ENCODE measurements around the gene P2RY12.

P2RY12 gene

DNA sequence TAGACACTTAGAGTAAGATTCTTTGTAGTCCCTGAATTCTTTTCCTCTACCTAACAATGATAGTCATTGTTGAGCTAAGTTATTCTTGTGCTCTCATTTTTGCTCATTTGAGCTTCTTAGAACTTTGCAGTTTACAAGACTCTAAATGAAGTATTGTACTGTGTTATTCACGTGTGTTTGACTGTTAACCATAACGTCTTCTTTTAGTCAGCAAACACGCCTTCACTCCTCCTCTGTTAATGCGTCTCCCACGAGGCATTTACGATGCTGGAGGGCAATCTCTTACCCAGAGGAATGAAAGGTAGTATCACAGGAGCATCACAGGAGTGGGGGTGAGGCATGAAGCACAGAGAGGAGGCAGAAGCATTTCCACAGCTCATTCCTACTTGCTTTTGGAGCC, 91.4 kb downstream of the P2RY12 start:
- TF ChIP-seq, protein P1, sequence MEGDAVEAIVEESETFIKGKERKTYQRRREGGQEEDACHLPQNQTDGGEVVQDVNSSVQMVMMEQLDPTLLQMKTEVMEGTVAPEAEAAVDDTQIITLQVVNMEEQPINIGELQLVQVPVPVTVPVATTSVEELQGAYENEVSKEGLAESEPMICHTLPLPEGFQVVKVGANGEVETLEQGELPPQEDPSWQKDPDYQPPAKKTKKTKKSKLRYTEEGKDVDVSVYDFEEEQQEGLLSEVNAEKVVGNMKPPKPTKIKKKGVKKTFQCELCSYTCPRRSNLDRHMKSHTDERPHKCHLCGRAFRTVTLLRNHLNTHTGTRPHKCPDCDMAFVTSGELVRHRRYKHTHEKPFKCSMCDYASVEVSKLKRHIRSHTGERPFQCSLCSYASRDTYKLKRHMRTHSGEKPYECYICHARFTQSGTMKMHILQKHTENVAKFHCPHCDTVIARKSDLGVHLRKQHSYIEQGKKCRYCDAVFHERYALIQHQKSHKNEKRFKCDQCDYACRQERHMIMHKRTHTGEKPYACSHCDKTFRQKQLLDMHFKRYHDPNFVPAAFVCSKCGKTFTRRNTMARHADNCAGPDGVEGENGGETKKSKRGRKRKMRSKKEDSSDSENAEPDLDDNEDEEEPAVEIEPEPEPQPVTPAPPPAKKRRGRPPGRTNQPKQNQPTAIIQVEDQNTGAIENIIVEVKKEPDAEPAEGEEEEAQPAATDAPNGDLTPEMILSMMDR (IDR thresholded peaks at IDR 0.05; ENCODE audit: unreplicated experiment in 3 of 3), result no peak
- no peaks in the 10 kb centered on the region for H3K4me1 Mint-ChIP-seq
- no peaks in the 10 kb centered on the region for H3K9me3 Mint-ChIP-seq
- H3K27me3 Mint-ChIP-seq (ENCODE audit: low read depth), result peaks cover 4% of the 10 kb centered on the region
- no peak overlapping the region for H3K4me3 Mint-ChIP-seq
- H3K36me3 Mint-ChIP-seq (ENCODE audit: low read depth), result no peaks in the 10 kb centered on the region
- H3K27ac Mint-ChIP-seq, result no peak overlapping the region

DNA sequence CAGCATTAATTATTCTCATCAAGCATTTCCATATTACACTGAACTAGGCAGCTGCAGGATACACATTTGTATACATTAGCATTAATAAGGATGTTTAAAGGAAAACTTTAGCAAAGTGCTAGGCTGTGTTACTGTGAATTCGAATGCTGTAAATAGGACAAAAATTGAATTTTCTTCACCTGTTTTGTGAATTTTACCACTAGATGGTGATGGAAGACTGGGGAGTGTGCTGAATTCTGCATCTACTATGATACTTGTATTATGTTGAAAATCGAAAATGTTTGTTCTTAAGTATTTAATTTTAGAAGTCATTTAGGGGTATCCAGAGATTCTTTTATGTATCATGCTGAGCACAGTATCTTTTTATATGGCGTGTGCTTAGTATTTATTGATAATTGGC, 93.9 kb downstream of the P2RY12 start:
- H3K4me1 Mint-ChIP-seq, result no peaks in the 10 kb centered on the region
- peaks cover 4% of the 10 kb centered on the region for H3K27me3 Mint-ChIP-seq (ENCODE audit: low read depth)
- H3K36me3 Mint-ChIP-seq (ENCODE audit: low read depth), result no peaks in the 10 kb centered on the region
- H3K4me3 Mint-ChIP-seq, result no peak overlapping the region
- H3K27ac Mint-ChIP-seq, result no peak overlapping the region
- H3K9me3 Mint-ChIP-seq, result no peaks in the 10 kb centered on the region
- TF ChIP-seq, protein P1 (IDR thresholded peaks at IDR 0.05; ENCODE audit: unreplicated experiment in 3 of 3), result peak; percentile 26 to 51 (median 43)

DNA sequence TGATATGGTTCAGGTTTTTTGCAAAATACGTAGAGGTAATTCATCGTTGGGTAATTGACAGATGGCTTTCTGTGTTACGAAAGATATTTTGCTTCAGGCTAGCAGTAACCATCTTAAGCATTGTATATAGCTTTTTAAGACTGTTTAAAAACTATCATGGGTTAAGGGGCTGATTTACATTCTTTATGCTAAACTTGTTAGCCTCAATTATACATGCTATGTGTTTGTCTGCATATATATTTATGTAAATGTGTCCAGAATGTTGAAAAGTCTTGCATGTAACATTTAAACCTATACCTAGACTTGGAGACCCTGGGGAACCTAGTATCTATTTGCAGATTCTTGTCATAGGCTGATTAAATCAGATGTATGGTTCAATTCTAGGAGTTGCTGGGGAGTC, 95.1 kb downstream of the P2RY12 start:
- no peak overlapping the region for H3K27ac Mint-ChIP-seq
- H3K36me3 Mint-ChIP-seq (ENCODE audit: low read depth), result no peaks in the 10 kb centered on the region
- H3K4me3 Mint-ChIP-seq, result no peak overlapping the region
- TF ChIP-seq, protein P1 (IDR thresholded peaks at IDR 0.05; ENCODE audit: unreplicated experiment in 3 of 3), result no peak
- peaks cover 7% of the 10 kb centered on the region for H3K27me3 Mint-ChIP-seq (ENCODE audit: low read depth)
- no peaks in the 10 kb centered on the region for H3K9me3 Mint-ChIP-seq
- H3K4me1 Mint-ChIP-seq, result no peaks in the 10 kb centered on the region
